ENCODE results near the gene JKAMP.
A peak's percentile ranks its signal among the peaks of the same experiment; 100 is the strongest.

Gene JKAMP

DNA sequence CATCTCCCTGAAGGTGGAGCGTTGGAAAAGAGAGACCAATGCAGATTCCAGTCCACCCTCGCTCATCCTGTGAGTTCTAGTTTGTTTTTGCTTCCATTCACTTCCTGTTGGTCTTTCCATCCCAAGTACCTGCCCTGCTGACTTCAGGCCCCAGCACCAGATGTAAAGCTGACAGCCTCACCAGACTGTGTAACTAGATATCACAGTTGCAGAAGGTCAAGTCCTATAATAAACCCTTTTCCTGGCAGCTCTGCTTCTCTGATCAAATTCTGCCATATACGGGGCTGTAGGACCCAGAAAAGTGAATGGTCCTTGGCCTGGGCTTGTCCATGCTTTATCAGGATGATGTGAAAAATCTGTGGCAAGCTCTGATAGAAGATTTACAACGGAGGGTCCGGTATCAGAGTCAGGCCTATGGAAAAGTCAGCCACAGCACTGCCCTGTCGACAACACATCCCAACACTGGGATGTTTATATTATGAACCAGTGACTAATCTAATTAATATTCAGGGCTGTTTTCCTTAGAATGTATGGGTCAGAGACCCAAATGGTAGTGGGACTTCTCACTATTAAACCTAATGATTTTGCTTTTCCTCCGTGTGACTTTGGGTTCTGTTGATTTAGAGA lies 50.2 kb downstream of the JKAMP start:
- TF ChIP-seq, protein P1, sequence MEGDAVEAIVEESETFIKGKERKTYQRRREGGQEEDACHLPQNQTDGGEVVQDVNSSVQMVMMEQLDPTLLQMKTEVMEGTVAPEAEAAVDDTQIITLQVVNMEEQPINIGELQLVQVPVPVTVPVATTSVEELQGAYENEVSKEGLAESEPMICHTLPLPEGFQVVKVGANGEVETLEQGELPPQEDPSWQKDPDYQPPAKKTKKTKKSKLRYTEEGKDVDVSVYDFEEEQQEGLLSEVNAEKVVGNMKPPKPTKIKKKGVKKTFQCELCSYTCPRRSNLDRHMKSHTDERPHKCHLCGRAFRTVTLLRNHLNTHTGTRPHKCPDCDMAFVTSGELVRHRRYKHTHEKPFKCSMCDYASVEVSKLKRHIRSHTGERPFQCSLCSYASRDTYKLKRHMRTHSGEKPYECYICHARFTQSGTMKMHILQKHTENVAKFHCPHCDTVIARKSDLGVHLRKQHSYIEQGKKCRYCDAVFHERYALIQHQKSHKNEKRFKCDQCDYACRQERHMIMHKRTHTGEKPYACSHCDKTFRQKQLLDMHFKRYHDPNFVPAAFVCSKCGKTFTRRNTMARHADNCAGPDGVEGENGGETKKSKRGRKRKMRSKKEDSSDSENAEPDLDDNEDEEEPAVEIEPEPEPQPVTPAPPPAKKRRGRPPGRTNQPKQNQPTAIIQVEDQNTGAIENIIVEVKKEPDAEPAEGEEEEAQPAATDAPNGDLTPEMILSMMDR (IDR thresholded peaks at IDR 0.05; ENCODE audit: low read depth, low read length, missing control alignments): no peak
- peak; percentile 25 for DNase-seq (ENCODE audit: extremely low read depth, low read depth)
- no peak overlapping the region for H3K4me3 ChIP-seq (replicated peaks; ENCODE audit: low read depth, low read length)

GRCh38 chr14:59537476-59537875 lies 53.2 kb downstream of the JKAMP start:
- TF ChIP-seq, protein P1 (IDR thresholded peaks at IDR 0.05; ENCODE audit: low read depth, low read length, missing control alignments): no peak
- DNase-seq (ENCODE audit: extremely low read depth, low read depth): no peak
- no peak overlapping the region for H3K4me3 ChIP-seq (replicated peaks; ENCODE audit: low read depth, low read length)

DNA sequence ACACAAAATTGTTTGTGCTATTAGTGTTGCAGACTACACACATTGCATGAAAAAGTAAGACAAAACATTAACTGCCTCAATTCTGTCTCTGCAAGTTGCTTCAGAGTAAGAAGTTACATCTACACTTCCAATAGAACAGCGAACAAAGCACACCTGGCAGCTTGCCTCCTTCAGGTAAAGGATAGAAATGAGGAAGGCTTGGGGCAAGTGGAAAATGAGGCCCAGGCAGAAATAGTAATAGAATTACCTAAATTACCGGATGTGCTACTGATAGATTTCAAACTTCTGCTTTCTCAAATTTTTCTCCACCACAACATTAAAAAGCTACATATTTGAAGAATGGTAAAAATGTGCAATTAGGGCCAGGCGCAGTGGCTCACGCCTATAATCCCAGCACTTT lies 54.6 kb downstream of the JKAMP start:
- no peak for DNase-seq (ENCODE audit: extremely low read depth, low read depth)
- TF ChIP-seq, protein P1 (IDR thresholded peaks at IDR 0.05; ENCODE audit: low read depth, low read length, missing control alignments): no peak
- H3K4me3 ChIP-seq (replicated peaks; ENCODE audit: low read depth, low read length): no peak overlapping the region

GRCh38 chr14:59540852-59541251 lies 56.5 kb downstream of the JKAMP start:
- H3K4me3 ChIP-seq (replicated peaks; ENCODE audit: low read depth, low read length): no peak overlapping the region
- TF ChIP-seq, protein P1 (IDR thresholded peaks at IDR 0.05; ENCODE audit: low read depth, low read length, missing control alignments): no peak
- DNase-seq (ENCODE audit: extremely low read depth, low read depth): no peak

DNA sequence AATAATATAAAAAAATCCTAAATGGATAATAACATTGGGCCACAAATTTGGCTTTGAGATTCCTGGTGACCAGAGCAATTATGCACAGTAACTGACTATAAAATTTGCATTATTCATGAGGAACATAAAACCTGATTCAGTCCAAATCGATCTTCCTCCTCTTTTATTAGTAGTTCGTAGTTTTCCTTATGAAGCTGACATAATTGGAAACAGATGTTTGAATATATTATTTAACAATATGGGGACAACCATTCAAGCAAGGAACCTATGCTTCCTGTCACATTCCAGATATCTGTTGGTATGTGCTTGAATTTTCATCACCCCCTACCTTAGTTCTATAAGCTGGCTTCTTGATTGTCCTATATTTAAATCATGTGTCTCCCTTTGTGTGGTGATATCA lies 57.4 kb downstream of the JKAMP start:
- TF ChIP-seq, protein P1 (IDR thresholded peaks at IDR 0.05; ENCODE audit: low read depth, low read length, missing control alignments): no peak
- DNase-seq (ENCODE audit: extremely low read depth, low read depth): no peak
- H3K4me3 ChIP-seq (replicated peaks; ENCODE audit: low read depth, low read length): no peak overlapping the region

- TF ChIP-seq, protein P1 (IDR thresholded peaks at IDR 0.05; ENCODE audit: low read depth, low read length, missing control alignments): no peak
- no peak for DNase-seq (ENCODE audit: extremely low read depth, low read depth)
These were observed 59.6 kb downstream of the JKAMP start for GRCh38 chr14:59543873-59544272.

GRCh38 chr14:59547310-59547709 lies 63.0 kb downstream of the JKAMP start:
- no peak overlapping the region for H3K4me3 ChIP-seq (replicated peaks; ENCODE audit: low read depth, low read length)
- TF ChIP-seq, protein P1 (IDR thresholded peaks at IDR 0.05; ENCODE audit: low read depth, low read length, missing control alignments): no peak
- no peak for DNase-seq (ENCODE audit: extremely low read depth, low read depth)

More at GRCh38 chr14:59543873-59544272, 59.6 kb downstream of the JKAMP start:
- no peak overlapping the region for H3K4me3 ChIP-seq (replicated peaks; ENCODE audit: low read depth, low read length)

Measured in HFF-Myc (cell line).